DMS53 treated with DMSO at 0.1 percent for 48 hours (cell line): Measurements from ENCODE around the gene TULP3.

Experiments used
- DNase-seq: peaks from one replicate; lab custom pipeline; 2025; ENCODE audit not compliant: unreplicated experiment; lab: John Stamatoyannopoulos, UW

TULP3 gene

GRCh38 chr12:2877047-2877952 lies 13.4 kb upstream of the TULP3 start, which contains the start of the genes FOXM1 and RHNO1:
Gene FOXM1 (minus strand): TSS chr12:2877174. CDS start chr12:2874478, 2,696 bp downstream.
Gene RHNO1 (plus strand): TSS chr12:2877223. CDS start chr12:2885367, 8,144 bp downstream.
- peak; percentile 92 for DNase-seq

DNA sequence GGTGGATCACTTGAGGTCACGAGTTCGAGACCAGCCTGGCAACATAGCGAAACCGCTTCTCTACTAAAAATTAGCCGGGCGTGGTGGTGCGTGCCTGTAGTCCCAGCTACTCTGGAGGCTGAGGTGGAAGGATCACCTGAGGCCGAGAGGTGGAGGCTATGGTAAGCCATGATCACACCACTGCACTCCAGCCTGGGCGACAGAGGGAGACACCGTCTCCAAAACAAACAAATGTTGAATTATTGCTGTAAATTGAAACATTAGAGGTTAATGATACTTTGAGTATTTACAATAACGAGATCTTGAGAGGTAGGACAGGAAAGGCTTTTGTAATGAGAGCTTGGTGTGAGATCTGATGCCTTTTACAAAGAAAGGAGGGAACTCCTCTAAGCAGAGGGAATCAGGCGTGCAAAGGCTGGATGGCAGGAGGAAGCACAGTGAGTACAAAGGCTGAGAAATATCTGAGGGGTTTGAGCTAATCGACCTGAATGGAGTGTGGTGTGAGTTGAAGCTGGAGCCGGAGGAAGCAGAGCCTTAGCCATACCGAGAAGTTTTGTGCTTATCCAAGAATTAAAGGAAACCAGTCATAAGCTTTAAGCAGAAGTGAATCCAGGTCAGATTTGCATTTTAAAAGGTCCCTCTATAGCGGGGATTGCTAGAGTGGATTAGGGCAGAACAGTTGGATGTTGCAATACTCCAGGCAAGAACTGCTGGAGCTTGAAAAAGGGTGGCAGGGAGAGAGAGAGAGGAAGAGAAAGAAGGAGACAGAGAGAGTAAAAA lies 12.5 kb upstream of the TULP3 start:
- peak; percentile 41 for DNase-seq

DNA sequence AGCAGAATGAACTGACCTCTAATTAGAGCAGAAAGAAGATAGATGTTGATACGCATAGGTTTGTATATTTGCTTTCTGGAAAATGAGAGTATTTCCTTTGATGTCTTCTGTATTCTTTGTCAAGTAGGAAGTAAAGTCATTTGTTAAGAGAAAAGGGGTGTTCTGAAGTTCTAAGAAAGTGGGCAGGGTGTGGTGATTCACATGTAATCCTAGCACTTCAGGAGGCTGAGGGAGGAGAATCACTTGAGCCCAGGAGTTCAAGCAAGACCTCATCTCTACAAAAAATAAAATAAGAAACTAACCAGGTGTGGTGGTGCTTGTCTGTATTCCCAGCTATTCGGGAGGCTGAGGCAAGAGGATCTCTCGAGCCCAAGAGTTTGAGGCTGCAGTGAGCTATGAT lies 10.8 kb upstream of the TULP3 start:
- DNase-seq, result no peak

DNA sequence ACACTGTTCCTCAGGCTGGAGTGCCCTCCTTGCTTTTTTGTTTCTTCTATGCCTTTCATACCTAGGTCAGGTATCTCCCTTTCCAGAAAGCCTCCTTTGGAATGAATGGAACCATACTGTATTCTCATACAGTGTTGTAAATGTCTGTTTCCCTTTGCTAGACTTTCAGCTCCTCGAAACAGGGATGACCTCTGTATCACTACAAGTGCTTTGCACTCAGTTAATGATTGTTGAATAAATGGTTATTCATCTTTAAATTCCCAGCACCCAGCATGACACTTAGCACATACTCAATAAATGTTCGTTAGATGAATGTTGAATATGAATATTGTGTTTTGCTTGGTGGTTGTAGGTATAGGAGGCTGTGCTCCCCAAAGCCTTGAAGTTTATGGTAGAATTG lies 5.9 kb upstream of the TULP3 start:
- no peak for DNase-seq

GRCh38 chr12:2886768-2887450 lies 3.8 kb upstream of the TULP3 start:
- no peak for DNase-seq

- no peak for DNase-seq
Observed at GRCh38 chr12:2890001-2890387, 697 bp upstream of the TULP3 start.

DNA sequence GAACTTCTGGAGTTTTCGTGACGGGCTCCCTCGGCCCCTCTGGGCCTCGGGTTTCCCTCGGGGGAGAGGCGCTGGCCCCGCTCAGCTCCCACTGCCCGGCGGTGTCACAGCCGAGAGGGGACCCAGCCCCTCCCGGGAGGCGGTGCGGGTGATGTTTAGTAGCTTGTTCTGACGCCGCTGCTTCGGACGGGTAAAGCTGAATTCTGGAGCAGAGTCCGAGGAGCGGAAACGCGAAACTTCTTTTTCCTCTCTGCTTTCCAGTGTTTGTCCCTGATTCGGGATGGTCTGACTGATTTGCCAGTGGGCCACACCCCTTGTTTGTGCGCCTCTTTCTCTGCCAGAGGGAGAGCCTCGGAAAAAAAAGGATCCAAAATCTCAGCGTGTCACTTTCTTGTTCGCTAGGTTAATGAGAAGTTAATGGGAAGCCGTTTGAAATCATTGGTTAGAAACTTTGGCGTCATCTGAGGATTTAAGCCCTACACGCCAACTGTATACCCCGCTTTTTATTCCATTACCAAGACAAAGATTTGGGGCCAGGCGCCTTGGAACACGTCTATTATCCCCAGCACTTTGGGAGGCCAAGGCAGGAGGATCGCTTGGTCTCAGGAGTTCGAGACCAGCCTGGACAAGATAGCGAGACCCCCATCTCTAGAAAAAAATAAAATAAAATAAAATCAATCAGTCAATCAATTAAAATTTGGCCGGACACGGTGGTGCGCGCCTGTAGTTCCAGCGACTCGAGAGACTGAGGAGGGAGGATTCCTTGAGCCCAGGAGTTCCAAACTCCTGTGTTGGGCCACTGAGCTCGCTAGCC lies 756 bp downstream of the TULP3 start:
- DNase-seq, result peak; percentile 63

GRCh38 chr12:2892246-2892645 lies 1.6 kb downstream of the TULP3 start:
- no peak for DNase-seq

- no peak for DNase-seq
Observed at GRCh38 chr12:2893007-2893406, 2.3 kb downstream of the TULP3 start.

GRCh38 chr12:2895051-2895451 lies 4.4 kb downstream of the TULP3 start:
- no peak for DNase-seq

GRCh38 chr12:2895511-2895910 lies 4.8 kb downstream of the TULP3 start:
- DNase-seq, result no peak

DNA sequence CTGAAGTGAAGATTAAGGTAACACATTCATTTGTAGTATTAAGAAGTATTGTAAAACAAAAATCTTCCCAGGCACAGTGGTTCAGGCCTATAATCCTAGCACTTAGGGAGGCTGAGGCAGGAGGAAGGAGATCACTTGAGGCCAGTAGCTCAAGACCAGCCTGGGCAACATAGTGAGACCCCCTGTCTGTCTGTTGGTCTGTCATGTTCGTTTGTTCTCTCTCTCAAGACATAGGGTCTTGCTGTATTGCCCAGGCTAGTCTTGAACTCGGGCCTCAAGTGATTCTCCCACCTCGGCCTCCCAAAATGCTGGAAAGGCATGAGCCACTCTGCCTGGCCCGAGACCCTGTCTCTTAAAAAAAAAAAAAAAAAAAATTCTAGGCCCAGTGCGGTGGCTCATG lies 6.7 kb downstream of the TULP3 start:
- no peak for DNase-seq

- no peak for DNase-seq
Observed at GRCh38 chr12:2900642-2901041, 10.0 kb downstream of the TULP3 start.

DNA sequence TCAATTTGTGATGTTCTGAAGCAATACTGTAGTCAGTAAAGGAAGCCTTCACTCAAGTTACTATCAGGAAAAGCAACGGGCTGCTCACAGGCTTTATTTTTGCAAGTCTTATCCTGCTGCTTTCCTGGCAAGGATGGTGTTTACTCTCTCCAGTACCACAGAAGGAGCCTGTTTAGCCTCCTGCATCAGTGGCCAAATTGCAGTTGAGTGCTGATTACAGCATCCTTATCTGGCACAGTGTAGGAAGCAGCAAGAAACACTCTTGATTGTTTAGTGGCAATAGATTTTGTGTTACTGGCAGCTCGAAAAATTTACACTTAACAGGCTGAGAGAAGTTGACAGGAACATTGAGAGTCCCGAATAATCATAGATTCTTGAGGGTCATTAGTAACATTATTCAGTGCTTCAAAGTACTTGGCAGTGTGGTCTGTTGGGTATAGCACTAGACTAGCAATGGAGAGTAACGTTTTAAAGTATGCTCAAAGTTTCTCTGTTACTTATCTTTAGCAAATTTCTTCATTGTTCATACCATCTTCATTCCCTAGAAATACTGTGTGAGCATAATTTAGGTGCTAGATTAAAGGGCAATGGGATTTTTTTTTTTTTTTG lies 11.7 kb downstream of the TULP3 start:
- no peak for DNase-seq

- no peak for DNase-seq
Observed at GRCh38 chr12:2904260-2904659, 13.6 kb downstream of the TULP3 start.

DNA sequence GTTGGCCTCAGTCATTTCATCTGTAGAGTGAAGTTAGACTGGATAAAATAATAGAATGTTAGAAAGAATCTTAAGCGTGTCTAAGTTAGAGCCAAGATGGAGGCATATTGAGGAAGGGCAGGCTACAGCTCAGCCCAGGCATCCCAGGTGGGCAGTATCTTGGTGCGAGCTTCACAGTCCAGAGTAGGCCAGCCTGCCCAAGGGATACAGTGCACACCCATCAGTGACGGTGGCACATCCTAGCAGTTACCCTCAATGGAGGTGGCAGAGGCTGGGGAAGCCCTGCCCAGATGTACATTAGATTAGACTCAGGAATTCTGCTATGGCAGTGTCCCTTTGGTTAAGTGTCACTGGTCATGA lies 21.5 kb downstream of the TULP3 start:
- no peak for DNase-seq

GRCh38 chr12:2919249-2919648 lies 28.6 kb downstream of the TULP3 start:
- no peak for DNase-seq

GRCh38 chr12:2922329-2922728 lies 31.6 kb downstream of the TULP3 start:
- DNase-seq, result no peak

DNA sequence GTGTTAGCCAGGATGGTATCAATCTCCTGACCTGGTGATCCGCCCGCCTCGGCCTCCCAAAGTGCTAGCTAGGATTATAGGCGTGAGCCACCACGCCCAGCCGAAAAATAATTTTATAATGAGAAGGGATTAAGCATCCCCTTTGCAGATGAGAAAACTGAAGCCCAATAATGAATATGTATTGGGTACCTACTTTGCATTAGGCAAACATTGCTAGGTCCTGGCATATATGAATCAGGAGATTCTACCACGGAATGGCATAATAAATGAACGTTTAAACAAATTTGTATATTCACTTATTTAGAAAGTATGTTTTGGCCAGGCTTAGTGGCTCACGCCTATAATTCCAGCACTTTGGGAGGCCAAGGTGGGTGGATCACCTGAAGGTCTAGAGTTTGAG lies 32.4 kb downstream of the TULP3 start:
- DNase-seq, result no peak

GRCh38 chr12:2924019-2924418 lies 33.3 kb downstream of the TULP3 start:
- no peak for DNase-seq
